ENCODE results near the gene SGTA. TPM values are rescaled to one million over a fixed set of nuclear protein-coding genes. Genes with fewer than 3 reads are reported as not detected.
"Not testable (repeated sequence)": the region's sequence is repeated elsewhere in the genome, so short reads cannot be mapped to it uniquely, and the experiment has no call there.

SGTA gene
- total RNA-seq, 1 donor from 2014 or later, result 64.0 TPM

DNA sequence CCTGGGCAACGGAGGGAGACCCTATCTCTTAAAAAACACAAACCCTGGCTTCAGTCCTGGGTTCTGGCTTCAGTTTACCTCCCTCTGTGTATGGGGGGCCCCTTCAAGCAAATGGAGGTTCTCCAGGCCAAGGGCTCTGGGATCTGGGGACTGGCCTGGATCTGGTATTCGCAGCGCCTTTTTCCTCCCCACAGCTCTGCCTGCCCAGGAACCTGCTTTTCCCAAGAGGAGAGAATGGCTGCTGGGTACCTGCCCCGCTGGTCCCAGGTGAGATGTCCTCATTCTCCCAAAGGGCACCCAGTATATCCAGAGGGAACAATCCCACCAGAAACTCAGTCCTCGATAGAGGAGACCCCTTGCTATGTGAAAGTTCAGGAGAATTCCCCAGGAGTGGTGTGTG is 39.8 kb upstream of the SGTA start:
- H3K36me3 Mint-ChIP-seq, result peaks cover 29% of the 10 kb centered on the region
- no peaks in the 10 kb centered on the region for H3K27me3 Mint-ChIP-seq (ENCODE audit: low read depth)
- H3K4me1 Mint-ChIP-seq, result peaks cover 3% of the 10 kb centered on the region
- H3K27ac Mint-ChIP-seq, result no peak overlapping the region
- DNase-seq (ENCODE audit: low spot score in 2 of 2, unreplicated experiment in 2 of 2), result no peak
- TF ChIP-seq, protein P1, sequence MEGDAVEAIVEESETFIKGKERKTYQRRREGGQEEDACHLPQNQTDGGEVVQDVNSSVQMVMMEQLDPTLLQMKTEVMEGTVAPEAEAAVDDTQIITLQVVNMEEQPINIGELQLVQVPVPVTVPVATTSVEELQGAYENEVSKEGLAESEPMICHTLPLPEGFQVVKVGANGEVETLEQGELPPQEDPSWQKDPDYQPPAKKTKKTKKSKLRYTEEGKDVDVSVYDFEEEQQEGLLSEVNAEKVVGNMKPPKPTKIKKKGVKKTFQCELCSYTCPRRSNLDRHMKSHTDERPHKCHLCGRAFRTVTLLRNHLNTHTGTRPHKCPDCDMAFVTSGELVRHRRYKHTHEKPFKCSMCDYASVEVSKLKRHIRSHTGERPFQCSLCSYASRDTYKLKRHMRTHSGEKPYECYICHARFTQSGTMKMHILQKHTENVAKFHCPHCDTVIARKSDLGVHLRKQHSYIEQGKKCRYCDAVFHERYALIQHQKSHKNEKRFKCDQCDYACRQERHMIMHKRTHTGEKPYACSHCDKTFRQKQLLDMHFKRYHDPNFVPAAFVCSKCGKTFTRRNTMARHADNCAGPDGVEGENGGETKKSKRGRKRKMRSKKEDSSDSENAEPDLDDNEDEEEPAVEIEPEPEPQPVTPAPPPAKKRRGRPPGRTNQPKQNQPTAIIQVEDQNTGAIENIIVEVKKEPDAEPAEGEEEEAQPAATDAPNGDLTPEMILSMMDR (IDR thresholded peaks at IDR 0.05; ENCODE audit: unreplicated experiment), result no peak
- H3K4me3 Mint-ChIP-seq, result no peak overlapping the region
- peaks cover 8% of the 10 kb centered on the region for H3K9me3 Mint-ChIP-seq

DNA sequence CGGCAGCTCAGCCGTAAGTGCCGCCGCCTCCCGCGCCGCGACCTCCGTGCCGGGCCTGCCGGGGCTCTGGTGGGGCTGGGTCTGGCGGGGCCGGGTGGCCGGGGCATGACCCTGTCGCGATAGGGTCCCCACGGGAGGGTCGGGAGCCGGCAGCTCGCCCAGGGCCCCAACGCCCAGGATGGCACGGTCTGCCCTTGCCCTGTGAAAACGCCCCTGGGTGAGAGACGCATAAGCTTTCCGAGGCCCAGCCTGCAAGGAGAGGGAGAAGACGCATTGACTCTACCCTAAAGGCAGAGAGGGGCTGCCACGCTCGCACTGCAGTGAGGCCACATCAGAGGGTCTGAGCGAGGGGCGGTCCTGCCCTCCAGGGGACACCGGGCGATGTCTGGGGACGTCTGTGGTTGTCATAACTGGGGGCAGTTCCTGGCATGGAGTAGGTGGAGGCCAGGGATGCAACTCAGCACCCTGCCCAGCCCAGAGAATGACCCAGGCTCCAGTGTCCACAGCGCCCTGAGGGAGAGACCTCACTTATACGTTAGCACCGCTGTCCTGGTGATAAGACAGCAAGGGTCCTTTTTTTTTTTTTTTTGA is 37.1 kb upstream of the SGTA start:
- TF ChIP-seq, protein P1 (IDR thresholded peaks at IDR 0.05; ENCODE audit: unreplicated experiment), result no peak
- peaks cover 9% of the 10 kb centered on the region for H3K36me3 Mint-ChIP-seq
- H3K4me1 Mint-ChIP-seq, result peaks cover 3% of the 10 kb centered on the region
- H3K27me3 Mint-ChIP-seq (ENCODE audit: low read depth), result no peaks in the 10 kb centered on the region
- peak in 1 of 2 experiments; percentile 55 for DNase-seq (ENCODE audit: low spot score in 2 of 2, unreplicated experiment in 2 of 2)
- peak overlapping the region; percentile 93 for H3K4me3 Mint-ChIP-seq
- peak overlapping the region; percentile 85 for H3K27ac Mint-ChIP-seq
- H3K9me3 Mint-ChIP-seq, result no peaks in the 10 kb centered on the region

DNA sequence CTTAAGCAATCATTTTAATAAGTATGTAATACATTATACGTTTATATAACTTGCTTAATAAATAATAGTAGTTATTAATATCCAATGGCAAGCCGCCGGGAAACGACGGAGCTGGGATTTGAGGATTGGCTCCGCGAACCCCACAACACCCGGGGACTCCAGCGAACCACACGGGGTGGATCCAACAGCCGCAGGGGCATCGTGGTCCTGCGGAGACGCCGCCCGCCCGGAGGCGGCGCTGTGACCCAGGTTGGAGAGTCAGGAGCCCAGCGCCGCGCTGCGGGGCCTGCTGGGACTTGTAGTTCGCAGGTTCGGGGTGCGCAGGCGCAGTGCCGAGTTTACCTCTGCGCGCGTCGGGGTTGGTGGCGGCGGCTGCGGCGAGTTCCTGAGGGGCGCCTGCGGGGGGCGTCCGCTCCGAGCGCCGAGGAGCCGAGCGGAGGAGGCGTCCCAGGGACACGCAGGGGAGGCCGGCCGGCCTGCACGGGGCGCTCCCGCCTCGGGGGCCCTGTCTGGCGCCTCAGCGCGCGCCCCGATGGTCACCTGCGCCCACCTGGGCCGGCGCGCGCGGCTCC is 36.6 kb upstream of the SGTA start, which contains the start of gene ZNF554:
Gene ZNF554 (plus strand): TSS at position 329 of the 572 bp plus-strand sequence. CDS start 204 bp downstream, at position 533.
- peak within 1 kb of the TSS; percentile 93 for H3K4me3 Mint-ChIP-seq
- peaks cover 6% of the 10 kb centered on the region for H3K36me3 Mint-ChIP-seq
- no peaks in the 10 kb centered on the region for H3K27me3 Mint-ChIP-seq (ENCODE audit: low read depth)
- TF ChIP-seq, protein P1 (IDR thresholded peaks at IDR 0.05; ENCODE audit: unreplicated experiment), result peak; percentile 93
- DNase-seq (ENCODE audit: low spot score in 2 of 2, unreplicated experiment in 2 of 2), result peak; percentile 99
- peak within 1 kb of the TSS; percentile 85 for H3K27ac Mint-ChIP-seq
- peaks cover 3% of the 10 kb centered on the region for H3K4me1 Mint-ChIP-seq
- no peaks in the 10 kb centered on the region for H3K9me3 Mint-ChIP-seq

DNA sequence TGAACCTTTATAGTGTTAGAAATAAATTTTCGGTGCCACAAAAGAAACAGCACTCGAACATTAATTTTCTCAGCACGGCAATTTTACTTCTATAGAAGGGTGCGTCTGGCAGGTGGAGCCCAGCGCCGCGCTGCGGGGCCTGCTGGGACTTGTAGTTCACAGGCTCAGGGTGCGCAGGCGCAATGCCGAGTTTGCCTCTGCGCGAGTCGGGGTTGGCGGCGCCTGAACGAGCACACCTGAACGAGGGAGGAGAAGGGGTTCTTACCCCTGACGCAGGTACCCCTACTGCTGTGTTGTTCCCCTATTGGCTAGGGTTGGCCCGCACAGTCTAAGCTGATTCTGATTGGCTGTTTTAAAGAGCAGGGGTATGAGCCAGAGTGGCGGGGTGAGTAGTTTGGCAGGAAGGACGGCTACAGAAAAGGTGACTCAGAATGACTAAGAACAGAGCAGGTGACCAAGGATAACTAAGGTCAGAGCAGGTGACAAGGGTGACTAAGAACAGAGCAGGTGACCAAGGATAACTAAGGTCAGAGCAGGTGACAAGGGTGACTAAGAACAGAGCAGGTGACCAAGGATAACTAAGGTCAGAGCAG is 34.3 kb upstream of the SGTA start:
- not testable (repeated sequence) for H3K4me1 Mint-ChIP-seq; H3K27me3 Mint-ChIP-seq (ENCODE audit: low read depth); H3K9me3 Mint-ChIP-seq; H3K27ac Mint-ChIP-seq; H3K36me3 Mint-ChIP-seq; H3K4me3 Mint-ChIP-seq; DNase-seq (ENCODE audit: low spot score in 2 of 2, unreplicated experiment in 2 of 2)

DNA sequence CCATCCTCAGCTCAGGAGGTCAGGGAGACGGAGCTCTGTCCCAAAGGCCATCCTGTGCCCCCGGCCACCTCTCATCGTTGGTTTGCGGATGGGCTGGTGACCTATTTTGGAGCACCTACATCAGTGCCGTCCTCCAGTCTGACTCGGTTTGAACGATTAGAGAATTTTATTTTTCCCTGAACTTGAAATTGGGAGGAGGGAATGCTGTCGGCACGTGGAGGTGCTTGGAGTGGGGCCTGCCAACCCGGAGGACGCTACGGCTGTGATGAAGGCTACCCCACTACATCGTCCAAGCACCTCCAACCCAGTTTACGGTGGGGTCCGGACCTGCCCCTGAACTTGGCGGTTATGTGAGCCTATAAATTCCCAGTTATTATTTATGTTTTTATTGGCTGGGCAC is 33.6 kb upstream of the SGTA start:
- Mint-ChIP-seq H3K4me3 (no peak overlapping the region), H3K9me3 (no peaks in the 10 kb centered on the region), H3K27me3 (ENCODE audit: low read depth) (no peaks in the 10 kb centered on the region), H3K36me3 (no peaks in the 10 kb centered on the region), H3K27ac (no peak overlapping the region), H3K4me1 (peaks cover 3% of the 10 kb centered on the region)
- DNase-seq (ENCODE audit: low spot score in 2 of 2, unreplicated experiment in 2 of 2), result no peak
- TF ChIP-seq, protein P1 (IDR thresholded peaks at IDR 0.05; ENCODE audit: unreplicated experiment), result no peak

DNA sequence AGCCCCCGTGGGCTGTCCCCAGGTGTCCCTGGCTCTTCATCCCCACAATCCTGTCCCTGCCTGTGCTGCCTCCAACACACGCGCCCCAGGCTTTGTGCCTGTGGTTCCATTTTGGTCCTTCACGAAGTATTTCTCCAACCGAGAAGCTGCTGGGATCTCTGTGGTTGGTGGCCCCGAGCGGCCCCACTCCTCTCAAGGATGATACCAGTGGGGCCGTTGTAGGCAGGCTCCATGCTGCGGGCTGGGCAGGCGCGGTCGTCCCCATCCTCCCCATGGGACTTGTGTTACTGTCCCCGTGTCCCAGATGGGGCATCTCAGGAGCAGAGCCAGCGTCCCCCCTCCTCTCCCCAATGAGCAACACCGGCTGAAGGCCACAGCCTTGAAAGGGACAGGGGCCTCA is 32.9 kb upstream of the SGTA start:
- no peaks in the 10 kb centered on the region for H3K36me3 Mint-ChIP-seq
- no peak overlapping the region for H3K27ac Mint-ChIP-seq
- H3K4me3 Mint-ChIP-seq, result no peak overlapping the region
- no peaks in the 10 kb centered on the region for H3K27me3 Mint-ChIP-seq (ENCODE audit: low read depth)
- H3K4me1 Mint-ChIP-seq, result peaks cover 3% of the 10 kb centered on the region
- no peaks in the 10 kb centered on the region for H3K9me3 Mint-ChIP-seq
- DNase-seq (ENCODE audit: low spot score in 2 of 2, unreplicated experiment in 2 of 2), result no peak
- TF ChIP-seq, protein P1 (IDR thresholded peaks at IDR 0.05; ENCODE audit: unreplicated experiment), result no peak

All from mesothelial cell of epicardium (in vitro differentiated cells).